Mammary epithelial cell (primary cell): ENCODE measurements around the gene MRPS34.

ENCODE experiments used
- CTCF ChIP-seq, 2 donors: IDR thresholded peaks in 1 of 2; conservative IDR thresholded peaks in 1 of 2; 2 replicates each; pipeline ENCODE4 v1.5.1; 2011 to 2012; ENCODE audit warnings: inconsistent platforms in 2 of 2, low read length in 2 of 2, mild to moderate bottlenecking in 2 of 2, control low read depth in 1 of 2, low read depth in 1 of 2; ENCODE audit not compliant: insufficient read depth in 1 of 2; ENCODE audit errors: extremely low read depth in 1 of 2
- EZH2 ChIP-seq: IDR thresholded peaks from 2 replicates; pipeline ENCODE4 v1.6.1; 2012; ENCODE audit warnings: low read length, inconsistent platforms, borderline replicate concordance

DNA sequence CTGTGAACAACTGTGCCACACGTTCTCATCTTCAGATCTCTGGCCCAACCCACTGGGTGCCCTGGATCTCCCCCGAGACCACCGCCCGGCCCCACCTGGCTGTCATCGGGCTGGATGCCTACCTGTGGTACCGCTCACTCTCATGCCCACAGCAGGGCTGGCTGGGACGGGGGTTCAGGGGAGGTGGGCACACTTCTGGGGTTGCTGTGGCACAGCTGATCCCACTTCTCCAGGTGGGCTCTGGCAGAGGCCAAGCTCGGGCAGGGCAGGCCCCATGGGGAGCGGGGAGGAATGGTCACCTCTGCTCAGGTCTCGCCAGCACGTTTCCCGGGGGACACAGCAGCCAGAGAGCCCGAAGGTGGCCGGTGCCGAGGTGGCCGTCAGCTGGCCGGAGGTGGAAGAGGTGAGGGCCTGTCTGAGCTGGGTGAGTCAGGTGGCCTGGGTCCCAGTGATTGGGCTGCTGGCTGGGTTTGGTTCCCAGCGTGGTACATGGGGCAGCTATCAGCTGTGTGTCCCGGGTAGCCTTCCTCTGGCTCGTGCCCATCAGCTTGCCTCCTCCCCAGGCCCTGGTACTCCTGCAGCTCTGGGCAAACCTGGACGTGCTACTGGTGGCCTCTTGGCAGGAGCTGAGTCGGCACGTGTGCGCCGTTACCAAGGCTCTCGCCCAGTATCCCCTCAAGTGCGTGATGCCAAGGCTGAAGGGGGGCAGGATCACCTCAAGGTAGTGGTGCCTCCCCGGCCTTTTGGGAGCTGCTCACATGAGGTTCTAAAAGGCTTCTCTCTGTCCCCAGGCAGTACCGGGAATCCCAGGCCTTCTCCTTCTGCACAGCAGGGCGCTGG is 2.3 kb upstream of the MRPS34 start:
- TF ChIP-seq CTCF (conservative IDR thresholded peaks at IDR 0.05 in 1 of 2, IDR thresholded peaks at IDR 0.05 in 1 of 2; ENCODE audit: extremely low read depth in 1 of 2, insufficient read depth in 1 of 2, low read depth in 1 of 2, low read length in 2 of 2) (no peak), EZH2 (no peak)
